ENCODE results near the gene OR52A1. TPM values are rescaled to one million over a fixed set of nuclear protein-coding genes. Genes with fewer than 3 reads are reported as not detected.

The OR52A1 gene
- total and polyA plus RNA-seq, 2 of the 8 experiments (the other 6 are each of a cell fraction or from before 2014, with no cell fraction given), result 5.9 to 12.2 TPM

DNA sequence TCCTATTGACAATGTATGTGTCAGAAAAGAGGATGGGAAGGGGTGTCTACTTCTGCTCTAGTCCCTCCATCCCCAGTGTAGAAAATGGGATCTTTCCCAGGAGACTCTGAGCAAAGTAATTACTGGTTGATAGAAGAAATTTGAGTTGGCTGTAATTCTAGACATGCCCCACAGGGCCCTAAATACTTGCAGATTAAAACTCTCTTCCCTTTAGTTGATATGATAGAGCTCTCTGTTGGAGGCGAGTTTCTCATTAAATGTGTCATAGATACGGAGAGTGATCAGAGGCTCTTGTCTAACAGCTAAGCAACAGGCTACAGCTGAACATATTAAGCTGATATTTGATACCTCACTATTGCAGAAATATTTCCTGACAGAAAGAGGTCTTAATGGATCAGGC, 52.3 kb downstream of the OR52A1 start (continued):
- TF ChIP-seq SP4 (IDR thresholded peaks at IDR 0.05; ENCODE audit: low read length) (no peak), JUND (IDR thresholded peaks at IDR 0.05; ENCODE audit: low read length) (no peak), CBX8 (IDR thresholded peaks at IDR 0.05; ENCODE audit: borderline replicate concordance, low read depth, low read length) (no peak), YY1 (IDR thresholded peaks at IDR 0.05; ENCODE audit: low read depth, low read length) (no peak)
- TF ChIP-seq, protein P1, sequence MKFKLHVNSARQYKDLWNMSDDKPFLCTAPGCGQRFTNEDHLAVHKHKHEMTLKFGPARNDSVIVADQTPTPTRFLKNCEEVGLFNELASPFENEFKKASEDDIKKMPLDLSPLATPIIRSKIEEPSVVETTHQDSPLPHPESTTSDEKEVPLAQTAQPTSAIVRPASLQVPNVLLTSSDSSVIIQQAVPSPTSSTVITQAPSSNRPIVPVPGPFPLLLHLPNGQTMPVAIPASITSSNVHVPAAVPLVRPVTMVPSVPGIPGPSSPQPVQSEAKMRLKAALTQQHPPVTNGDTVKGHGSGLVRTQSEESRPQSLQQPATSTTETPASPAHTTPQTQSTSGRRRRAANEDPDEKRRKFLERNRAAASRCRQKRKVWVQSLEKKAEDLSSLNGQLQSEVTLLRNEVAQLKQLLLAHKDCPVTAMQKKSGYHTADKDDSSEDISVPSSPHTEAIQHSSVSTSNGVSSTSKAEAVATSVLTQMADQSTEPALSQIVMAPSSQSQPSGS (IDR thresholded peaks at IDR 0.05; ENCODE audit: low read length), result no peak
